HG03571 (cell line): ENCODE measurements around the gene KLF17.
"Not testable (repeated sequence)": the region's sequence is repeated elsewhere in the genome, so short reads cannot be mapped to it uniquely, and the experiment has no call there.

Experiments used
- ATAC-seq: cut with Tn5 transposase; IDR thresholded peaks from one replicate; pipeline ENCODE4 v1.9.1; 2021; ENCODE audit not compliant: unreplicated experiment

The KLF17 gene

GRCh38 chr1:44108971-44109370 lies 9.7 kb upstream of the KLF17 start:
- ATAC-seq = no peak

DNA sequence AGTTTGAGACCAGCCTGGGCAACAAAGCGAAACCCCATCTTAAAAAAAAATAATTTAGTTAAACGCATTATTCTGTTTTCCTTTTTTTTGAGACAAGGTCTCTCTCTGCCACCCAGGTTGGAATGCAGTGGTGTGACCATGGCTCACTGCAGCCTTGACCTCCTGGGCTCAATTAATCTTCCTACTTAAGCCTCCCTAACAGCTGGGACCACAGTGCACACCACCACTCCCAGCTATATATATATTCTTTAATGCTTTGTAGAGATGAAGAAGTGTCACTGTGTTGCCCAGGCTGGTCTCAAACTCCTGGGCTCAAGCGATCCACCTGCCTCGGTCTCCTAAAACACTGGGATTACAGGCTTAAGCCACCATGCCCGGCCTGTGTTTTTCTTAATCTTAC lies 7.7 kb upstream of the KLF17 start:
- no peak for ATAC-seq

- no peak for ATAC-seq
Measured at GRCh38 chr1:44111861-44112260, 6.8 kb upstream of the KLF17 start.

- no peak for ATAC-seq
Measured at GRCh38 chr1:44112486-44112885, 6.1 kb upstream of the KLF17 start.

DNA sequence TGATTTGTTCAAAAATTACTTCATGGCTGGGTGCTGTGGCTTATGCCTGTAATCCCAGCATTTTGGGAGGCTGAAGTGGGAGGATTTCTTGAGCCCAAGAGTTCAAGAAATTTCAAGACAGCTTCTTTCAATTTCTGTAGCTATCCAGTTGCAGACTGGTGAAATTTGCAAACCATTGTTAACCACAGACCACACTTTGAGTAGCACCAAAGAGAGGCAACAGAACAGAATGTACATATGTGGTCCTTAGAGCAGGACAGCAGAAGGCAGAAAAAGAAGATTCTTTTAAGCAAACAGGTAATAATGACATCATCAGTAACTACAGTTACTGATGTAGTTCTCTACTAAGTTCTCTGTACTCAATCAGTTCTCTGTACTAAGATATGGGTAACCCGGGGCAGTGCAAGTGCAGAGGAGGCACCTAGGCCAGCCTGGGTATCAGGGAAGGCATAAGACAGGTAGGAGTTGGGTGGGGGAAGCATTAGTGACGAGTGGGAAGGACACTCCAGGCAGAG lies 5.5 kb upstream of the KLF17 start:
- ATAC-seq = no peak

- no peak for ATAC-seq
Measured at GRCh38 chr1:44114098-44114497, 4.5 kb upstream of the KLF17 start.

DNA sequence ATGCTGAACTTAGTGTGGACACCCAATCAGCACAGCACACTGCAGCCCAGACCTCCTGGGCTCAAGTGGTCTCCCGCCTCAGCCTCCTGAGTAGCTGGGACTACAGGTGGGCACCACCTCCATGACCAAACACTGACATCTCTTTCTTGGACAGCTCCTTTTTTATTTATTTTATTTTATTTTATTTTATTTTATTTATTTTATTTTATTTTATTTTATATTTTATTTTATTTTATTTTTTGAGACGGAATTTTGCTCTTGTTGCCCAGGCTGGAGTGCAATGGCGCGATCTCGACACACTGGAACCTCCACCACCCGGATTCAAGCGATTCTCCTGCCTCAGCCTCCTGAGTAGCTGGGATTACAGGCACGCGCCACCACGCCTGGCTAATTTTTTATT lies 1.3 kb upstream of the KLF17 start:
- not testable (repeated sequence) for ATAC-seq

DNA sequence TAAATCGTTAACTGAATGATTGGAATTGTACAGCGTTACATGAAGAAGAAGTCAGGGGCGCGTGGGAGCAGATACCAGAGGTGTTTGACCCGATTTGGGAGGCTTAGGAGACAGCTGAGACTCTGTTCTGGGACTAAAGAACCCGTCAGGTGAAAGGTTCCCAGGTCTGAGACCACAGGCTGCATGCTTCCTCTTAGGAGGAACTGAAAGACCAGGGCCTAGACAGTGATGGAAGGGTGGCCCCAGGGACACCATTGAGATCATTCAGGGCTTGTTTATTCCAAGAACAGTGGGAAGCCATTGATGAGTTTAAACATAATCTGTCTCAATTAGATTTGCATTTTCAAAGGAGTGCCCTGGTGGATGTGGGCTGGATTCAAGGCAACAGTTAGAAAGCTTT lies 904 bp downstream of the KLF17 start:
- ATAC-seq = no peak

DNA sequence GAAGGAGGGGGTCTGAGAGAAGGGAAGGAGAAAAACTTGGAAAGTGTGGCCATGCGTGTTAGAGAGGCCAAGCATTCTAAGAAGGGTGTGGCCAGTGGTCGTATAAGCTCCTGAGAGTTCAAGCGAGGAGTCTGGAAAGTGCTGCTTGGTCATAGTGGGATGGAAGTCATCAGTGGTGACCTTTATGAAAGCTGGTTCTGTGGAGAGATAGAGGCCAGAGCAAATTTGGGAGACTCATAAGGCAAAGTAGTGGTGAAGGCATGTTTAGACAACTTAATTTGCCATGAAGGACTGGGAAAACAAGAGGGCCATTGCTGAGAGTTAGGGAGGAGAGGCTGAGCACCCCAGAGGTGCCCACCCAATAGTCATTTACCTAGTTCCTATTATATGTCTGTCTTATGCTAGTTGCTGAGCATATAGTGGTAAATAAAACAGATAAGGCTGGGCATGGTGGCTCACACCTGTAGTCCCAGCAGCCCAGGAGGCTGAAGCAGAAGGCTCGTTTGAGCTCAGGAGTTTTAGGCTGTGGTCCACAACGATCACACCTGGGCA lies 1.9 kb downstream of the KLF17 start:
- no peak for ATAC-seq

DNA sequence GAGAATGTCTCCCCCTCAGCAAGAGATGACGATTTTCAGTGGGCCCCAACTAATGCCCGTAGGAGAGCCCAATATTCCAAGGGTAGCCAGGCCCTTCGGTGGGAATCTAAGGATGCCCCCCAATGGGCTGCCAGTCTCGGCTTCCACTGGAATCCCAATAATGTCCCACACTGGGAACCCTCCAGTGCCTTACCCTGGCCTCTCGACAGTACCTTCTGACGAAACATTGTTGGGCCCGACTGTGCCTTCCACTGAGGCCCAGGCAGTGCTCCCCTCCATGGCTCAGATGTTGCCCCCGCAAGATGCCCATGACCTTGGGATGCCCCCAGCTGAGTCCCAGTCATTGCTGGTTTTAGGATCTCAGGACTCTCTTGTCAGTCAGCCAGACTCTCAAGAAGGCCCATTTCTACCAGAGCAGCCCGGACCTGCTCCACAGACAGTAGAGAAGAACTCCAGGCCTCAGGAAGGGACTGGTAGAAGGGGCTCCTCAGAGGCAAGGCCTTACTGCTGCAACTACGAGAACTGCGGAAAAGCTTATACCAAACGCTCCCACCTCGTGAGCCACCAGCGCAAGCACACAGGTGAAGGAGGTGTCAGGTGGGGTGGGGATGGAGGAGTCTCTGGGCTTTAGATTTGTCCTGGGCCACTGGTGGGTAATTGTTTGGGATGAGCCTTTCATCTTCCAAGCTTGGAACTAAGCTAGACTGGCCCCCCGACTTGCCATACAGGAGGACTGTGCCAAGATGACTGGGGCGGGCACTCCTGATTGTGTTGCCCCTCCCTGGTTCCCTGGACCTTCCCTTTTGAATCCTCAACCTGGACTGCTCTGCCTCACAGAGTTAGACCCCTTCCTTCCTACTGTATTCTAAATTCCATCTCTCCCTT lies 11.2 kb downstream of the KLF17 start:
- no peak for ATAC-seq

DNA sequence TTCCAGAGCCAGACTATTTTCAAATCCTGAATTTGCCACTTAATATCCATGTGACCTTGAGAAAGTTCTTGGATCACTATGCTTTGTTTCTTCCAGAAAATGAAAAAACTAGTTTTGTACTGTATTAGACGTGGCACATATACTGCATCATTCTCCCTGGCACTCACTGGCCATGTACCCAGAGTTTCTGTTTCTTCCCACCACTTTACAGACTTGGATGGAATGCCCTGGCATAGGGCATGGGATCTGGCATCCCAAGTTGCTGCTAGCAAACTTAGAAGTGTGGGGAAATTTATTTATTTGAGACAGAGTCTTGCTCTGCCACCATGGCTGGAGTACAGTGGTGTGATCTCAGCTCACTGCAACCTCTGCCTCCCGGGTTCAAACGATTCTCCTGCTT lies 12.8 kb downstream of the KLF17 start:
- no peak for ATAC-seq

- ATAC-seq = no peak
Measured at GRCh38 chr1:44134071-44134920, 15.7 kb downstream of the KLF17 start.

DNA sequence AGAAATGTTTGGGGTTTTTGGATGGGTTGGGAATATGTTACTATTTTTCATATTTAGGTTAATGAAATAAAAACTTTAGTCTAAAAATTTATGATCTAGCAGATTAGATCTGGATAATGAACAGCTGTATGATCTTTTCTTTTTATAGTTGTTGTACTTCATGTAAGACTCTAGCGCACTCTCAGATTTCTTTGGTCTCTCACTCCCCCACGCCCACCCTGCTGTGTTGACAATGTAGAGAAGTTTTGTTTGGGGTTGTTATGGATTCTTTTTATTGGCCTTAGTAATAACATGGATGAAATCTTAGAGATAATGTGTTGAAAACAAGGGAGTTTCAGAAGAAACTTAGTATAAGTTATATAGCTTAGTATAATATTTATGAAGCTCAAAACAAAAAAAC lies 17.3 kb downstream of the KLF17 start:
- no peak for ATAC-seq

DNA sequence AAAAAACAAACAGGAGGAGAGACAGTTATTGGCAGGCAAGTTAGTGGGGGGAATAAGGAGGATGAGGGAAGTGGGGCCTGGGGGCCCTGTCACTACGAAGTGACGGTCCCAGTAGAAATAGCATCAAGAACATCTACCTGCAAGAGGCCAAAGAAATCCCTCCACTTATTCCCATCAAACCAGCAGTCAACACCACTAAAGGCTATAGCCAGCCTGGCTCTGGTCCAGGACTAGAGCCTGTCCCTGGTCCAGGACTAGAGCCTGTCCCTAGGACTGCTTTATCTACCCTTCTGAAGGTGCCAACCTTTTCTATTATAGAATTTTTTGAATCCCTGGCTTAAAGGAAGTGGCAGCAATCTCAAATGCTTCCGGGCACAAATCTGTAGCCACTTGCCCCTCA lies 19.6 kb downstream of the KLF17 start:
- ATAC-seq = no peak

- ATAC-seq = not testable (repeated sequence)
Measured at GRCh38 chr1:44139565-44139964, 20.9 kb downstream of the KLF17 start.

GRCh38 chr1:44141531-44141930 lies 22.9 kb downstream of the KLF17 start, which contains the start of gene KLF18:
KLF18 (minus strand) TSS chr1:44141631; CDS start chr1:44141631, 0 bp downstream.
- no peak for ATAC-seq

GRCh38 chr1:44144962-44145756 lies 26.5 kb downstream of the KLF17 start:
- no peak for ATAC-seq

GRCh38 chr1:44146536-44147361 lies 28.1 kb downstream of the KLF17 start:
- ATAC-seq = no peak

GRCh38 chr1:44147582-44147981 lies 29.0 kb downstream of the KLF17 start:
- ATAC-seq = no peak

DNA sequence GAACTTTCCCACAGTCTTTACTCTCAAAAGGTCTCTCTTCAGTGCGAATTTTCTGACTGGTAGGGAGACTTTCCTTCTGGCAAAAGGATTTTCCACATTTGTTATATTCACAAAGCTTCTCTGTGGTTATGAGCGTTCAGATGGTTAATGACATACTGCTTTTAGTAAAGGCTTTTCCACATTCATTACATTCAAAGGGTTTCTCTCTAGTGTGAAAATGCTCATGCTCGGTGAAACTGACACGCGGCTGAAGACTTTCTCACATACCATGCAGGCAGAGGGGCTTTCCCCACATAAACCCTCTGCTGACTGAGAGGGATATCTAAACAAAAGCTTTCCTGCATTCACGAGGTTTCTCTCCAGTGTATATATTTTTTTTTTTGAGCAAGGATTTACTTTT lies 32.7 kb downstream of the KLF17 start:
- no peak for ATAC-seq
